CD4-positive, CD25-positive, alpha-beta regulatory T cell (primary cell): ENCODE results near the gene ECE2. TPM values are rescaled to one million over a fixed set of nuclear protein-coding genes. Genes with fewer than 3 reads are reported as not detected.
A peak's percentile ranks its signal among the peaks of the same experiment; 100 is the strongest.

Source experiments
- ATAC-seq, 2 donors: fragments of 150-1000 bp; cut with Tn5 transposase; one replicate each; pipeline ENCODE4 v1.10.0; 2021; ENCODE audit warnings: low read depth in 2 of 2, moderate number of reproducible peaks in 2 of 2, moderate library complexity in 1 of 2
- DNase-seq, 3 donors: peaks; one replicate each; pipeline versions ENCODE4 v3.0.0 to v3.0.0-alpha.2; 2012 to 2022; ENCODE audit warnings: mixed read lengths in 1 of 3
- H3K27ac ChIP-seq: one replicate; pipeline ENCODE4 v1.7.0; 2013; ENCODE audit warnings: mild to moderate bottlenecking, low read length; ENCODE audit not compliant: insufficient read depth, poor library complexity, severe bottlenecking
- H3K27me3 ChIP-seq: one replicate; pipeline ENCODE4 v1.7.0; 2013; ENCODE audit warnings: low read length; ENCODE audit not compliant: control insufficient read depth, insufficient read depth
- H3K36me3 ChIP-seq: one replicate; pipeline ENCODE4 v1.7.0; 2013; ENCODE audit warnings: mild to moderate bottlenecking, low read length, moderate library complexity; ENCODE audit not compliant: control insufficient read depth, insufficient read depth
- H3K4me1 ChIP-seq: 2 replicates; pipeline ENCODE4 v1.7.0; 2013; ENCODE audit warnings: mild to moderate bottlenecking, low read length; ENCODE audit not compliant: insufficient read depth, control insufficient read depth, poor library complexity, severe bottlenecking
- H3K4me3 ChIP-seq: one replicate; pipeline ENCODE4 v1.7.0; 2013; ENCODE audit warnings: low read depth, mild to moderate bottlenecking, low read length, moderate library complexity
- H3K9me3 ChIP-seq, 2 experiments: 1 replicate in 1 of 2; 2 replicates in 1 of 2; pipeline ENCODE4 v1.7.0; 2013; ENCODE audit warnings: low read length in 2 of 2, mild to moderate bottlenecking in 1 of 2, moderate library complexity in 1 of 2; ENCODE audit not compliant: control insufficient read depth in 2 of 2
- H3K27ac Mint-ChIP-seq, 3 donors: one replicate each; pipeline ENCODE4 v1.8.0; 2020 to 2022; ENCODE audit warnings: mild to moderate bottlenecking in 3 of 3, mixed read lengths in 3 of 3, moderate library complexity in 2 of 3
- H3K27me3 Mint-ChIP-seq: one replicate; pipeline ENCODE4 v1.8.0; 2022; ENCODE audit warnings: mild to moderate bottlenecking, mixed read lengths
- H3K36me3 Mint-ChIP-seq: one replicate; pipeline ENCODE4 v1.8.0; 2020; ENCODE audit warnings: mixed read lengths
- H3K4me1 Mint-ChIP-seq, 4 donors: one replicate each; pipeline ENCODE4 v1.8.0; 2020 to 2022; ENCODE audit warnings: mixed read lengths in 4 of 4, mild to moderate bottlenecking in 1 of 4
- H3K4me3 Mint-ChIP-seq, 4 donors: one replicate each; pipeline ENCODE4 v1.8.0; 2020 to 2022; ENCODE audit warnings: mild to moderate bottlenecking in 4 of 4, mixed read lengths in 4 of 4, moderate library complexity in 3 of 4
- H3K9me3 Mint-ChIP-seq, 7 donors: one replicate each; pipeline ENCODE4 v1.8.0; 2020 to 2022; ENCODE audit warnings: mixed read lengths in 7 of 7, mild to moderate bottlenecking in 3 of 7, moderate library complexity in 2 of 7
- polyA plus RNA-seq, 4 donors: library from polyadenylated mRNA; unstranded; fragments of 300-500 nt; fragmentation: Illumina TruSeq; gene quantifications; one replicate each; pipeline ENCODE4 v1.2.3, GENCODE V29; 2021
- total RNA-seq: library from RNA; stranded (reverse); gene quantifications from one replicate; pipeline ENCODE4 v1.2.3, GENCODE V29; 2022

Gene ECE2
- total and polyA plus RNA-seq, 5 donors from 2014 or later = not detected

- Histone ChIP-seq H3K27me3 (no peaks in the 10 kb centered on the region), H3K4me3 (no peak overlapping the region), H3K36me3 (peaks cover 93% of the 10 kb centered on the region), H3K9me3 (no peaks in the 10 kb centered on the region), H3K27ac (no peak overlapping the region), H3K4me1 (no peaks in the 10 kb centered on the region)
- Mint-ChIP-seq H3K4me1 (peaks cover 0 to 12% (median 7%) of the 10 kb centered on the region in 4 donors), H3K27ac (no peak overlapping the region), H3K27me3 (no peaks in the 10 kb centered on the region), H3K36me3 (peaks cover 68% of the 10 kb centered on the region), H3K4me3 (no peak overlapping the region), H3K9me3 (no peaks in the 10 kb centered on the region)
- DNase-seq = no peak
- no peak for ATAC-seq
These were observed 52.7 kb downstream of the ECE2 start for GRCh38 chr3:184328516-184328915.

- Mint-ChIP-seq H3K4me3 (peak overlapping the region in 1 of 4 donors; percentile 1), H3K27ac (peak overlapping the region; percentile 5 to 97 (median 78)), H3K4me1 (peaks cover 0 to 36% (median 27%) of the 10 kb centered on the region in 4 donors), H3K9me3 (no peaks in the 10 kb centered on the region), H3K27me3 (no peaks in the 10 kb centered on the region), H3K36me3 (peaks cover 44% of the 10 kb centered on the region)
- no peaks in the 10 kb centered on the region for H3K27me3 ChIP-seq
- H3K4me3 ChIP-seq = no peak overlapping the region
- ATAC-seq (no peak), DNase-seq (no peak)
- peaks cover 63% of the 10 kb centered on the region for H3K36me3 ChIP-seq
- no peaks in the 10 kb centered on the region for H3K9me3 ChIP-seq
- no peak overlapping the region for H3K27ac ChIP-seq
- peaks cover 19% of the 10 kb centered on the region for H3K4me1 ChIP-seq
These were observed 56.7 kb downstream of the ECE2 start for GRCh38 chr3:184332370-184333090.

- DNase-seq (no peak), ATAC-seq (no peak)
- no peaks in the 10 kb centered on the region for H3K9me3 Mint-ChIP-seq
- peaks cover 0 to 42% (median 33%) of the 10 kb centered on the region in 4 donors for H3K4me1 Mint-ChIP-seq
- H3K9me3 ChIP-seq = no peaks in the 10 kb centered on the region
- peaks cover 46% of the 10 kb centered on the region for H3K36me3 Mint-ChIP-seq
- no peaks in the 10 kb centered on the region for H3K27me3 ChIP-seq
- no peaks in the 10 kb centered on the region for H3K27me3 Mint-ChIP-seq
- H3K4me1 ChIP-seq = peaks cover 24% of the 10 kb centered on the region
- peak overlapping the region in 2 of 3 donors; percentile 74 to 97 for H3K27ac Mint-ChIP-seq
- peaks cover 57% of the 10 kb centered on the region for H3K36me3 ChIP-seq
- H3K4me3 Mint-ChIP-seq = peak overlapping the region in 1 of 4 donors; percentile 93
- H3K4me3 ChIP-seq = no peak overlapping the region
- H3K27ac ChIP-seq = peak overlapping the region; percentile 94
These were observed 57.4 kb downstream of the ECE2 start for GRCh38 chr3:184333190-184333589.

GRCh38 chr3:184333700-184334099 is 57.9 kb downstream of the ECE2 start:
- no peaks in the 10 kb centered on the region for H3K9me3 Mint-ChIP-seq
- peak overlapping the region; percentile 81 to 97 (median 92) for H3K27ac Mint-ChIP-seq
- no peaks in the 10 kb centered on the region for H3K27me3 ChIP-seq
- peaks cover 41% of the 10 kb centered on the region for H3K36me3 Mint-ChIP-seq
- peaks cover 29% of the 10 kb centered on the region for H3K4me1 ChIP-seq
- H3K4me3 ChIP-seq = no peak overlapping the region
- H3K27ac ChIP-seq = peak overlapping the region; percentile 94
- no peaks in the 10 kb centered on the region for H3K9me3 ChIP-seq
- H3K4me3 Mint-ChIP-seq = peak overlapping the region; percentile 3 to 93 (median 42)
- no peak for ATAC-seq
- H3K27me3 Mint-ChIP-seq = no peaks in the 10 kb centered on the region
- H3K36me3 ChIP-seq = peaks cover 52% of the 10 kb centered on the region
- H3K4me1 Mint-ChIP-seq = peaks cover 0 to 42% (median 34%) of the 10 kb centered on the region in 4 donors
- DNase-seq = no peak

GRCh38 chr3:184334470-184335158 is 58.8 kb downstream of the ECE2 start:
- peaks cover 0 to 47% (median 36%) of the 10 kb centered on the region in 4 donors for H3K4me1 Mint-ChIP-seq
- peak overlapping the region; percentile 52 to 93 (median 74) for H3K4me3 Mint-ChIP-seq
- no peaks in the 10 kb centered on the region for H3K9me3 Mint-ChIP-seq
- no peak overlapping the region for H3K4me3 ChIP-seq
- peaks cover 45% of the 10 kb centered on the region for H3K36me3 ChIP-seq
- H3K4me1 ChIP-seq = peaks cover 29% of the 10 kb centered on the region
- peak in 2 of 3 donors; percentile 23 to 33 for DNase-seq
- no peaks in the 10 kb centered on the region for H3K9me3 ChIP-seq
- no peaks in the 10 kb centered on the region for H3K27me3 Mint-ChIP-seq
- peak; percentile 51 to 57 for ATAC-seq
- H3K36me3 Mint-ChIP-seq = peaks cover 34% of the 10 kb centered on the region
- H3K27ac ChIP-seq = peak overlapping the region; percentile 94
- H3K27ac Mint-ChIP-seq = peak overlapping the region; percentile 89 to 97 (median 92)
- H3K27me3 ChIP-seq = no peaks in the 10 kb centered on the region

DNA sequence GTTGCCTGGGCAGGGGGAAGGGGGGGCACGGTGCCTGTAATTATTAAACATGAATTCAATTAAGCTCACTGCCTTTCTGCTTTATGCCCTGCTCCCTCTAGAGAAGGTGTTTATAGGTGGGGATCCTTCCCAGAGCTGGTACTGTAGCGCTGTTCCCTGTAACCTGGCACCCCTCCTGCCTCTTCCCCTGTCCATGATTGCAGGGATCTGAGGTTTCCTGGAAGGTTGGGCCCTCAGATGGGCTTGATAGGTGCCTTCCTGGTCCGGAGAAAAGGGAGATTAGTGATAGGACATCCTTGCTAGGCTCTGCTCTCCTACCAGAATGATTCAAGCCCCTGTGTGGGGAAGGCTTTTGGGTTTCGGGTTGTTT is 59.5 kb downstream of the ECE2 start:
- DNase-seq (peak in 1 of 3 donors; percentile 12), ATAC-seq (no peak)
- no peaks in the 10 kb centered on the region for H3K27me3 Mint-ChIP-seq
- peaks cover 0 to 47% (median 36%) of the 10 kb centered on the region in 4 donors for H3K4me1 Mint-ChIP-seq
- peaks cover 39% of the 10 kb centered on the region for H3K36me3 ChIP-seq
- no peaks in the 10 kb centered on the region for H3K27me3 ChIP-seq
- H3K27ac Mint-ChIP-seq = peak overlapping the region; percentile 20 to 97 (median 96)
- peaks cover 30% of the 10 kb centered on the region for H3K36me3 Mint-ChIP-seq
- H3K4me3 ChIP-seq = peak overlapping the region; percentile 55
- H3K27ac ChIP-seq = peak overlapping the region; percentile 94
- H3K4me1 ChIP-seq = peaks cover 29% of the 10 kb centered on the region
- H3K9me3 Mint-ChIP-seq = no peaks in the 10 kb centered on the region
- peak overlapping the region; percentile 88 to 93 (median 92) for H3K4me3 Mint-ChIP-seq
- no peaks in the 10 kb centered on the region for H3K9me3 ChIP-seq

- peak overlapping the region; percentile 70 for H3K4me3 ChIP-seq
- peak overlapping the region; percentile 93 to 97 (median 97) for H3K27ac Mint-ChIP-seq
- H3K27me3 ChIP-seq = no peaks in the 10 kb centered on the region
- H3K27ac ChIP-seq = peak overlapping the region; percentile 94
- ATAC-seq (peak; percentile 67 to 70), DNase-seq (peak; percentile 81 to 88 (median 83))
- H3K27me3 Mint-ChIP-seq = no peaks in the 10 kb centered on the region
- peaks cover 34% of the 10 kb centered on the region for H3K36me3 Mint-ChIP-seq
- peaks cover 29% of the 10 kb centered on the region for H3K4me1 ChIP-seq
- peak overlapping the region; percentile 91 to 97 (median 93) for H3K4me3 Mint-ChIP-seq
- H3K9me3 ChIP-seq = no peaks in the 10 kb centered on the region
- peaks cover 34% of the 10 kb centered on the region for H3K36me3 ChIP-seq
- H3K4me1 Mint-ChIP-seq = peaks cover 0 to 48% (median 38%) of the 10 kb centered on the region in 4 donors
- H3K9me3 Mint-ChIP-seq = no peaks in the 10 kb centered on the region
These were observed 60.1 kb downstream of the ECE2 start for GRCh38 chr3:184335661-184336546.
